HCEC 1CT (cell line): ENCODE data around the gene REEP3.
A peak's percentile ranks its signal among the peaks of the same experiment; 100 is the strongest.

Experiments used
- DNase-seq: peaks from one replicate; pipeline ENCODE4 v3.0.0-alpha.2; 2017

The REEP3 gene

DNA sequence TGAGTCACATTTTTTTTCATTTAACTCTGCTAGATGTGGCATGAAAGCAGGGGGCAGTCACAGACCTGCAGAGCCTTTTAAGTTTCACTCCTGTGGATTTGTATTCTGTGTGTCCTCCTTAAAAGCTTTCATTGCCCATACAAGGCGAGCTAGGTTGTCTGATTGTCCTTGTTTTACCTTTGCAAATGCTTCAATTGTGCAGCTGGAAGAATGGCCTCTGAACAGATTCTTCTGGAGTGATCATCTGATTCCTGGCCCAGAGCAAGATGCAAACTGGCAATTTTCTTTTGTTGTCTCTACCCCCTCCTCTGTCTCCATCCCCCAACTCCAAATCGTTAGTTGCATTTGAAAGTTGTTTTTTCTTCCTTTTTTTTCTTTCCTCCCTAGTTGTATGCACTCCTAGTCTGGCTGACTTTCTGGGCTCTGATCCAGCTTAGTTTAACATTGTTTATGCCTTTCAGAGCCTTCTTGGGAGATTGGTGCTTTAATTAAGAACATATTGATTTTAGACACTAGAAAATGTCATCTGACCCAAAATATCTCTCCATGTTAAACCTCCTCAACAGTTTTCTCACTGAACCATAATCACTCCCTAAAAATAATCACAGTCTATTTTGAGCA lies 150.2 kb downstream of the REEP3 start:
- peak; percentile 64 for DNase-seq

DNA sequence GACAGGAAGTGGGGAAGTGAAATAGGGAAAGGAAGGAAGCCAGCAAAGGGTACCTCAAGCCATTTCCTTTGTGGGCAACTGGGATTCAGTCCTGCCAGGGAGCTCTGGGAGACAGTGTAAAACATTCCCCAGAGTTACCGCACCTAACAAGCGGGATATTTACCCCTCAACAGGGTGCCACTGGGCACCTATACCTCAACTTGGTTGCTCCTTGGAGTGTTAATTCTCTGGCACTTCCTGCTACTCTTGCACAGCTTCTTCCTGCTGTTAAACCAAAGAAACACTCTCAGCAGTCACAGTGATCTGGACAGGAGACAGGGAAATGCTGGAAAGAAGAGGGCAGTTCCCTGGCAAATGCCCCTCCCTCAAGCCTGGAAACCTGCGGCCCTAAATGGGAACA lies 151.3 kb downstream of the REEP3 start:
- DNase-seq: no peak

DNA sequence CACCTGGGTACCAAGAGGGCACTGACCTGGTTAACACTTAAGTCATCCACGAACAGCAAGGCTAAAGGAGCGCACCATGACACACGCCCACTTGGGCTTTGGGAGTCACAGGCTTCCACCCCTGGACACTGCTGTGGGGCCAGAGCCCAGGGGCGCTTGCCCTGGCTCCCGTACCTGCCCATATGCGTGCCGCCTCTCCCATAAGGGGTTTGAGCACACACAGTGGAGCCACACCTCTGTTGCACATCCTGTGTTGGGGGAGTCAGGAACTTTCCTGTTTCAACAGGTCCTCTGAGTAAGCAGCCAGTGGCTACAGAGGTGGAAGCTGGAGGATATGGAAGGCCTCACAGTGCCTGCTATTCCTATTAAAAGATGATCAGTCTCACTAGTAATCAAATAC lies 152.0 kb downstream of the REEP3 start:
- no peak for DNase-seq

DNA sequence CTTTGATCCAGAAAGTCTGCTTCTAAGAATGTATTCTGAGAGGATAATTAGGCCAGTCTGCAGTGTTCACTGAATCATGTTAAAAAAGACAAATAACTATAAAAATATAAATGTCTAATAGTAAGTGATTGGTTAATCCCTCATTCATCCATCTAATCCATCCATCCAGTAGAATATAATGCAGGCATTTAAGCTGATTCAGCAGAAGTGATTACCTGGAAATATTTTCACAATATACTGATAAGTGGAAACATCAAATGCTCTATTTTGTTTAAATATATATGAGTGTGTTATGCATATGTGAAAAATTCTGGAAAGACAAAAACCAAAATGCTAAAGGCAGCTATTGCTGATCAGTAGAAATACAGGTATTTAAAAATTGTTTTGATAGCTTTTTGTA lies 152.6 kb downstream of the REEP3 start:
- no peak for DNase-seq
